Measurements from ENCODE around the gene WDR59.
"Not testable (repeated sequence)": the region's sequence is repeated elsewhere in the genome, so short reads cannot be mapped to it uniquely, and the experiment has no call there.

WDR59 gene

GRCh38 chr16:74867281-74867849, 117.6 kb downstream of the WDR59 start:
- DNase-seq (ENCODE audit: extremely low read depth in 1 of 2, low read depth in 1 of 2): no peak

- no peak for DNase-seq (ENCODE audit: extremely low read depth in 1 of 2, low read depth in 1 of 2)
These were observed 118.9 kb downstream of the WDR59 start for GRCh38 chr16:74865922-74866598.

DNA sequence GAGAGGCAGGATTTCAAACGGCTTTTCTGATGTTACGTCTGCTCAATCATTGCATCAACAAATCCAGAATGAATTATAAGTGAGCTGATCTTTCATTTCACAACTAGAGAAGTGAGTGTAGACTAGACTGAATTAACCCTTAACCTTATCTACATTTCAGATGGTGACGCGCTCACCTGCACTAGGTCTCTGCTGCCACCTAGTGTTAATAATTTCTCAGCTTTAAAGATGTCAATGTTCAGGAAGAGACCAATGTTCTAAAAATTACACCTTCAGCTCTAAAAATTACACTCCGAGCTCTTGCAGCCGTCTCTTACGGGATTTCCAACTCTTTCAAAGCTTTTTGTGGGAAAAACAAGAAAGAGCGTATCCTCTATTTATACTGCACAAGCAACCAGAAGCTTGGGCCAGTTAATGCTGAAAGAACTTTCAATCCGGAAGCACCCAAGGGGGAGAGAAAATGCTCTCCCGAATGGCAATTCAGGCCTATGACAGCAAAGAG, 122.1 kb downstream of the WDR59 start:
- DNase-seq (ENCODE audit: extremely low read depth in 1 of 2, low read depth in 1 of 2): no peak

GRCh38 chr16:74852500-74852875, 132.4 kb downstream of the WDR59 start:
- DNase-seq (ENCODE audit: extremely low read depth in 1 of 2, low read depth in 1 of 2): no peak

DNA sequence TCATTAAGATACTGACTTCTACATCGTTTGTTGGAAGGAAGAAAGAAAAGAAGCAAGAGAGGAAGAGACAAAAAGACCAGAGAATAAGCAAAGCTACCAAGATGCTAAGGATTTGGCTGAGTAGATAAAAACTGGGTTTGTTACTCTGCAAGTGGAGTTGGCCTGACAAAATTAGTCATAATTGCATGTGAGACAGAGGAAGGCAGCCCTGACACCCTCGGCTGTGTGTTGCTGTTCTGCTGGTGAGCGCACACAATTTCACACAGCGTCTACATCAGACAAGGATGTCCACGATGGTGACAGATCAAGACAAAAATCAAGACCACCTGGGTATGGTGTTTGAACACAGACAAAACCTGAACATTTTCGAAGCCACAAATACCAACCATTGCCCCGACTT, 134.9 kb downstream of the WDR59 start:
- no peak for DNase-seq (ENCODE audit: extremely low read depth in 1 of 2, low read depth in 1 of 2)

DNA sequence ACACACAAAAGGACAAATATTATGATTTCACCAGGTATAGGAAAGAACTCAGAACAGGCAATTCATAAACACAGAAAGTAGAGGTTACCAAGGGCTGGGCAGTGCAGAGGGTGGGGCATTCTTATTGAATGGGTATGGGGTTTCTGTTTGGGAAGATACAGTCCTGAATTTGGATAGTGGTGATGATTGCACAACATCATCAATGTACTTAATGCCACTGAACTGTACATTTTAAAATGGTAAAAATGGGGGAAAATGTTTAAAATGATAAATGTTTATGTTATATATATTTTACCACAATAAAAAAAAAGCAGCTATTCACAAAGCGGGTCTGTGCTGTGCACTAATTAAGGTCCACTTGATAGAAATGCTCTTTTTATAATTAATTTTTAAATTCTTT, 137.7 kb downstream of the WDR59 start:
- DNase-seq (ENCODE audit: extremely low read depth in 1 of 2, low read depth in 1 of 2): no peak

DNA sequence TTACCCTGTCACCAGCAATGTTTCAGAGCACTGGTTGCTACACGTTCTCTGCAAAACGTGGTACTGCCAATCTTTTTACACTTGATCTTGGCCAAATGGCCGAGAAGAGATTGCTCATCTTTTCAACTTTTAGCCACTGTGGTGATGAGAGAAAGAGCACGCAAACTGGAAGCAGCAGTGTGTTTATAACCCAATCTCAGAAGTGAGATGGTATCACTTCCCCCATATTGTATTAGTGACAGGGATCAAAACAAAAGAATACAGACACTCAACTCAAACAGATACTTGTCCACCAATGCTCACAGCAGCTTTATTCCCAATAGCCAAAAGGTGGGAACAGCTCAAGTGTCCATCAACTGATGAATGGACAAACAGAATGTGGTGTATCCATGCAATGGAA, 138.2 kb downstream of the WDR59 start:
- DNase-seq (ENCODE audit: extremely low read depth in 1 of 2, low read depth in 1 of 2): no peak

- DNase-seq (ENCODE audit: extremely low read depth in 1 of 2, low read depth in 1 of 2): no peak
These were observed 140.6 kb downstream of the WDR59 start for GRCh38 chr16:74844041-74844980.

- not testable (repeated sequence) for DNase-seq (ENCODE audit: extremely low read depth in 1 of 2, low read depth in 1 of 2)
These were observed 141.4 kb downstream of the WDR59 start for GRCh38 chr16:74843381-74844035.

- no peak for DNase-seq (ENCODE audit: extremely low read depth in 1 of 2, low read depth in 1 of 2)
These were observed 142.5 kb downstream of the WDR59 start for GRCh38 chr16:74842413-74842812.

- DNase-seq (ENCODE audit: extremely low read depth in 1 of 2, low read depth in 1 of 2): no peak
These were observed 143.0 kb downstream of the WDR59 start for GRCh38 chr16:74841904-74842303.

GRCh38 chr16:74841469-74841868, 143.5 kb downstream of the WDR59 start:
- no peak for DNase-seq (ENCODE audit: extremely low read depth in 1 of 2, low read depth in 1 of 2)

- no peak for DNase-seq (ENCODE audit: extremely low read depth in 1 of 2, low read depth in 1 of 2)
These were observed 147.9 kb downstream of the WDR59 start for GRCh38 chr16:74837056-74837455.

DNA sequence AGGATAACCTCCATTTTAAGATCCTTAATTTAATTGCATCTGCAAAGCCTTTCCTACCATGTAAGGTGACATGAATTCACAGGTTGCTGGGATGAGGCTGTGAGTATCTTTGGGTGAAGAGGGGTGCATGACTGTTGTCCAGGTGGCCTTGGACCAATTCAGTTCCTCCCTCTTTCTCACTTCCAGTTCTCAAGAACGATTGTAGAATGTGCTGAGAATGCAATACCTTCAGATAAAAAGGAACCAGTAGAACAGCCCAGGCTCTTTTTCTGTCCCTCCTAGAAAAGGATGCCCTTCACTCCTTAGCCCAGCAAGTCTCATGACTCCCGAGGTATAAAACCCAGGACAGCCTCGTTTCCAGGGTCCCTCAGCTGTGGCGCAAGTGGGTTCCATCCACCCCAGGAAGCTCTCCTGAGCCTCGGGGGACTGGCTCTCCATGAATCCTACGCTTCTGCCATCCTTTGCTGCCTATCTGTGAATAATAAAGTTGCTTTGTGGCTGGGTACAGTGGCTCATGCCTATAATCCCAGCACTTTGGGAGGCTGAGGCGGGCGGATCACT, 148.7 kb downstream of the WDR59 start:
- no peak for DNase-seq (ENCODE audit: extremely low read depth in 1 of 2, low read depth in 1 of 2)

- no peak for DNase-seq (ENCODE audit: extremely low read depth in 1 of 2, low read depth in 1 of 2)
These were observed 152.7 kb downstream of the WDR59 start for GRCh38 chr16:74832228-74832627.

DNA sequence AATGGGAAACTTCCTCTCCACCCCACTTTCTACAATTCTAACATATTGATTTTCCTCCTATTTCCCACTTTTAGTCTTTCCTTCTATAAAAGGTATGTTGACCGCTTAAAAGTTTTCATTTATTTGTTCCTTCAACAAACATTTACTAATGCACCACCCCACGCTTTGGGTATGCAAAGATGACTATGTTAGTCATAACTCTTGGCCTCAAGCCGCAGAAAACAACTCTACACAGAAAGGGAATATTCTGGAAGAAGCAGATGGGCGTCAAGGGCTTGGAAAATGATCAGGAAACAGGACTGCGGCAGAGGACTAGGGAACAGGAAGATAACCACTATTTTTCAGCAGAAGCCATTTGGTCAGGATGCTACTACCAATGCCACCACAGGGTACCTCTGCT, 153.5 kb downstream of the WDR59 start:
- no peak for DNase-seq (ENCODE audit: extremely low read depth in 1 of 2, low read depth in 1 of 2)

GRCh38 chr16:74830648-74831047, 154.3 kb downstream of the WDR59 start:
- DNase-seq (ENCODE audit: extremely low read depth in 1 of 2, low read depth in 1 of 2): no peak

DNA sequence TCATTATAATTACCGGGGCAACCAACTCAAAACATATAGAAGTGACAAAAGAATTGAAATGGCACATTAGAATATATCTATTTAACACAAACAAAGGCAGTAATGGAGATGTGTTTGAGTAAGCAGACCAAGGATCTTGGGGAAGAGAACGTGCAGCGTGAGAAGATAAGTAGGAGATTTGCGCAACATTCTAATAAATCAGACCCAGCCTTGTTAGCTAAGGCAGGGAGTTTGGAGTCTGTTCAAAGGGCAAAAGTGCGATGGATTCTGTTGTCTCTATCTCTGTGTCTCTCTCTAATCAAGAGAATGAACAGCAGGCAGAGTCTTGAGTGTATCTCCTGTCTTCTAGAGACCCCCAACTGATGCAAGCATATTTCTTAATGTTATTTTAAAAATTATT, 155.3 kb downstream of the WDR59 start:
- no peak for DNase-seq (ENCODE audit: extremely low read depth in 1 of 2, low read depth in 1 of 2)

- DNase-seq (ENCODE audit: extremely low read depth in 1 of 2, low read depth in 1 of 2): no peak
These were observed 159.0 kb downstream of the WDR59 start for GRCh38 chr16:74825941-74826340.

DNA sequence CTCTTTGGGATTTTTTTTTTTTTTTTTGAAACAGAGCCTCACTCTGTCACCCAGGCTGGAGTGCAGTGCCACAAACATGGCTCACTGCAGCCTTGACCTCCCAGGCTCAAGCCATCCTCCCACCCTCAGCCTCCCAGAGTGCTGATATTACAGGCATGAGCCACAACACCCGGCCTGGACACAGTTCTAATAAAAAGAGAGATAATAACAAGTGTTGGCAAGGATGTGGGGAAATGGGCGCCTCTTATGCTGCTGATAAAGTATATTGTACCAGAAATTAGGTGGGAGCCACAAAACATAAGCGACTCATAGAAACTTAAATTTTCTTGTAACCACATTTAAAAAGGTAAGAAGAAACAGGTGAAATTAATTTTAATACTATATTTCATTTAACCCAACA, 159.9 kb downstream of the WDR59 start:
- no peak for DNase-seq (ENCODE audit: extremely low read depth in 1 of 2, low read depth in 1 of 2)

All from stimulated activated CD8-positive, alpha-beta memory T cell treated with anti-CD3 and anti-CD28 coated beads, Interleukin-7, amount 100 ng/mL, for 48 hours (primary cell).